ENCODE results near the gene PLA2G10.
A peak's percentile ranks its signal among the peaks of the same experiment; 100 is the strongest.

Gene PLA2G10

DNA sequence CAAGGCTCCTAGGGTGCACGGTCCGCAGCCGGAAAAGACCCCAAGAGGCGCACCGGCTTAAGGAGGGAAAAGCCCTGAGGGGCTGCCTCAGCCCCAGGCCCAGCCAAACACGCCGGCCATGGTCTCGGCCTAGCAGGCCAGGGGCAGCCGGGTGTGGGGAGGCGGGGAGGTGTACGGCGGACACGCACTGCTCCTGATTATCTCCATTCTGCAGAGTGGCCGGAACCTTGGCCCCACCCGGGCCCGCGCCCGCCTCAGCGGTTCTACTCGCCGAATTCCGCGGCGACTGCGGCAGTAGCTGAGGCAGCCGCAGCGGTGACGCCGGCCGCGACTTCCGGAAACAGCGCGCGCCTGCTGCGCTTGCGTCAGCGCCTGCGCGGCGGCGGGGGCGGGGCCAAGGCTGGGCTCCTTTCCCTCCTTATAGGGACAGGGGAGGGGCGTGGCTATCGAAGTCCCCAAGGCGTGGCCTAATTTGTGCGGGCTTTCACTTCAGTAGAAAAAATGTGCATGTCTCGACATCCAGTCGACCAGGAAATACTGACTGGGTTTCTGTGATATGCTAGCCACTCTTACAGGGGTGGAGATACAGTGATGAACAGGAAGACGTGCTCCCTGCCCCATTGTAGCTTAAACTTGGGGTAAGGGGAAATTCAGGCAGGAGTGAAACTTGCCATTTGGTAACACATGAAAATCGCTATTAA is 64.0 kb downstream of the PLA2G10 start, which contains the start of gene PARN:
PARN (minus strand) TSS at position 342 of the 701 bp plus-strand sequence; CDS start at position 207, 135 bp downstream.
- TF ChIP-seq EP300 (IDR thresholded peaks at IDR 0.05; ENCODE audit: borderline replicate concordance) (no peak), NFIC (IDR thresholded peaks at IDR 0.05) (no peak), FOXM1 (IDR thresholded peaks at IDR 0.05; ENCODE audit: borderline replicate concordance, low read depth) (no peak), RAD21 (IDR thresholded peaks at IDR 0.05; ENCODE audit: low read depth) (no peak), EGR1 (IDR thresholded peaks at IDR 0.05) (no peak), YY1 (IDR thresholded peaks at IDR 0.05; ENCODE audit: low read depth) (0 out of 2 replicates have a peak, but pooled peaks have one; percentile 16), TCF12 (IDR thresholded peaks at IDR 0.05; ENCODE audit: low read depth) (no peak; the same call in 1 of the 2 replicates), TAF1 (IDR thresholded peaks at IDR 0.05; ENCODE audit: low read depth) (peak; percentile 63), CREB1 (IDR thresholded peaks at IDR 0.05; ENCODE audit: low read depth) (peak; percentile 58; the same call in 1 of the 2 replicates), CEBPB (IDR thresholded peaks at IDR 0.05) (no peak), TEAD4 (IDR thresholded peaks at IDR 0.05) (no peak), ZBTB7A (IDR thresholded peaks at IDR 0.05; ENCODE audit: low read depth) (0 out of 2 replicates have a peak, but pooled peaks have one; percentile 54)
- TF ChIP-seq, protein P1, sequence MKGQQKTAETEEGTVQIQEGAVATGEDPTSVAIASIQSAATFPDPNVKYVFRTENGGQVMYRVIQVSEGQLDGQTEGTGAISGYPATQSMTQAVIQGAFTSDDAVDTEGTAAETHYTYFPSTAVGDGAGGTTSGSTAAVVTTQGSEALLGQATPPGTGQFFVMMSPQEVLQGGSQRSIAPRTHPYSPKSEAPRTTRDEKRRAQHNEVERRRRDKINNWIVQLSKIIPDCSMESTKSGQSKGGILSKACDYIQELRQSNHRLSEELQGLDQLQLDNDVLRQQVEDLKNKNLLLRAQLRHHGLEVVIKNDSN (IDR thresholded peaks at IDR 0.05) = no peak
- TF ChIP-seq, protein P2, sequence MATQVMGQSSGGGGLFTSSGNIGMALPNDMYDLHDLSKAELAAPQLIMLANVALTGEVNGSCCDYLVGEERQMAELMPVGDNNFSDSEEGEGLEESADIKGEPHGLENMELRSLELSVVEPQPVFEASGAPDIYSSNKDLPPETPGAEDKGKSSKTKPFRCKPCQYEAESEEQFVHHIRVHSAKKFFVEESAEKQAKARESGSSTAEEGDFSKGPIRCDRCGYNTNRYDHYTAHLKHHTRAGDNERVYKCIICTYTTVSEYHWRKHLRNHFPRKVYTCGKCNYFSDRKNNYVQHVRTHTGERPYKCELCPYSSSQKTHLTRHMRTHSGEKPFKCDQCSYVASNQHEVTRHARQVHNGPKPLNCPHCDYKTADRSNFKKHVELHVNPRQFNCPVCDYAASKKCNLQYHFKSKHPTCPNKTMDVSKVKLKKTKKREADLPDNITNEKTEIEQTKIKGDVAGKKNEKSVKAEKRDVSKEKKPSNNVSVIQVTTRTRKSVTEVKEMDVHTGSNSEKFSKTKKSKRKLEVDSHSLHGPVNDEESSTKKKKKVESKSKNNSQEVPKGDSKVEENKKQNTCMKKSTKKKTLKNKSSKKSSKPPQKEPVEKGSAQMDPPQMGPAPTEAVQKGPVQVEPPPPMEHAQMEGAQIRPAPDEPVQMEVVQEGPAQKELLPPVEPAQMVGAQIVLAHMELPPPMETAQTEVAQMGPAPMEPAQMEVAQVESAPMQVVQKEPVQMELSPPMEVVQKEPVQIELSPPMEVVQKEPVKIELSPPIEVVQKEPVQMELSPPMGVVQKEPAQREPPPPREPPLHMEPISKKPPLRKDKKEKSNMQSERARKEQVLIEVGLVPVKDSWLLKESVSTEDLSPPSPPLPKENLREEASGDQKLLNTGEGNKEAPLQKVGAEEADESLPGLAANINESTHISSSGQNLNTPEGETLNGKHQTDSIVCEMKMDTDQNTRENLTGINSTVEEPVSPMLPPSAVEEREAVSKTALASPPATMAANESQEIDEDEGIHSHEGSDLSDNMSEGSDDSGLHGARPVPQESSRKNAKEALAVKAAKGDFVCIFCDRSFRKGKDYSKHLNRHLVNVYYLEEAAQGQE (IDR thresholded peaks at IDR 0.05; ENCODE audit: low read depth) = no peak
- TF ChIP-seq, protein P3, sequence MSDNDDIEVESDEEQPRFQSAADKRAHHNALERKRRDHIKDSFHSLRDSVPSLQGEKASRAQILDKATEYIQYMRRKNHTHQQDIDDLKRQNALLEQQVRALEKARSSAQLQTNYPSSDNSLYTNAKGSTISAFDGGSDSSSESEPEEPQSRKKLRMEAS (IDR thresholded peaks at IDR 0.05) = peak; percentile 83

DNA sequence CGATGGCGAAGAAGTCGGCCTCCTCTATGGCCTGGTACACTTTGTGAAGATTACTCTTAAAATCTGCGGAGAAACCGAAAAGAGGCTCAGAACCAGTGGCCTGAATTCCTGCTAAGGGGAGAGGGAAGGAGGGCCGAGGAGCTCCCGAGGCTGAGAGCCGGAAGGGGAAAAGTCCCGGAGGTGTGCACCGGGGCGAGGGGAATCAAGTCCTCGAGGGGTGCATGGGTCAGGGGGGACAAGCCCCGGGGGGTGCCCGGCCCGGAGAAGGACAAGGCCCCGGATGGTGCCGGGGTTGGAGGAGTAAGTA is 64.5 kb downstream of the PLA2G10 start:
- TF ChIP-seq, protein P2 (IDR thresholded peaks at IDR 0.05; ENCODE audit: low read depth) = no peak
- TF ChIP-seq RAD21 (IDR thresholded peaks at IDR 0.05; ENCODE audit: low read depth) (no peak), EP300 (IDR thresholded peaks at IDR 0.05; ENCODE audit: borderline replicate concordance) (no peak), CEBPB (IDR thresholded peaks at IDR 0.05) (no peak), TCF12 (IDR thresholded peaks at IDR 0.05; ENCODE audit: low read depth) (no peak), TAF1 (IDR thresholded peaks at IDR 0.05; ENCODE audit: low read depth) (no peak), FOXM1 (IDR thresholded peaks at IDR 0.05; ENCODE audit: borderline replicate concordance, low read depth) (no peak), YY1 (IDR thresholded peaks at IDR 0.05; ENCODE audit: low read depth) (no peak), ZBTB7A (IDR thresholded peaks at IDR 0.05; ENCODE audit: low read depth) (no peak; the same call in 1 of the 2 replicates), TEAD4 (IDR thresholded peaks at IDR 0.05) (no peak), NFIC (IDR thresholded peaks at IDR 0.05) (no peak), EGR1 (IDR thresholded peaks at IDR 0.05) (no peak), CREB1 (IDR thresholded peaks at IDR 0.05; ENCODE audit: low read depth) (no peak)
- TF ChIP-seq, protein P1 (IDR thresholded peaks at IDR 0.05) = no peak
- TF ChIP-seq, protein P3 (IDR thresholded peaks at IDR 0.05) = no peak

DNA sequence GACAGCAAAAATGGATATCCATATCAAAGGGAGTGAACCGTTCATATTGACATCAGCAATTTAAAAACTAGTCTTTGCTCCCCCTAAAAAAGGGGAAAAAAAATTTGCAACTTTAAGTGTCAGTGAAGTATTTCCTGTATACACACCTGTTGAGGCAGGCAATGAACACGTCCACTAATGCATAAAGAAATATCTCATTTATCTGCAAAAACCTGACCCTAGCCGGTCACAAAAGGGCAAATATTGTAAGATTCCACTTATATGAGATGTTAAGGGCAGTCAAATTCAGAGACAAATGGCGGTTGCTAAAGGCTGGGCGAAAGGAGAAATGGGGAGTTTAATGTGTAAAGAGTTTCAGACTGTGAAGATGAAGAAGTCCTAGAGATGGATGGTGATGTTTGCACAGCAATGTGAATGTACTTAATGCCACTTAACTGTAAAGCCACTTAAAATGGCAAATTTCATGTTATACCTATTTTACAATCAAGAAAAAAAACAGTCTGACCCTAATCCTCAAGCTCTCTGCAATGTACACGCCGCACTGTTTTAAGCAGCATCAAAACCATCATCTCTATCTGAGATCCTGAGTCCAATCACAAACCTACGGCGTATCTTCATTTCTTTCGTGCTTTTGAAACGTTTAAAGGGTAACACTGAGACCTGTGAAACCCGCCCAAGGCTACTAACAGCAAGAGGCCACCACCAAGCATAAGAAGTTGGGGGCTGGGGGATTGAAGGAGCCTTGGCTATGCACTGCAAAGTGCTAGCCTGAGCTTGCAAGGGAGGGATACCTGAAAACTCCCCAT is 65.1 kb downstream of the PLA2G10 start:
- TF ChIP-seq, protein P2 (IDR thresholded peaks at IDR 0.05; ENCODE audit: low read depth) = no peak
- TF ChIP-seq CREB1 (IDR thresholded peaks at IDR 0.05; ENCODE audit: low read depth) (no peak), RAD21 (IDR thresholded peaks at IDR 0.05; ENCODE audit: low read depth) (no peak), FOXM1 (IDR thresholded peaks at IDR 0.05; ENCODE audit: borderline replicate concordance, low read depth) (no peak), YY1 (IDR thresholded peaks at IDR 0.05; ENCODE audit: low read depth) (no peak), EGR1 (IDR thresholded peaks at IDR 0.05) (no peak), CEBPB (IDR thresholded peaks at IDR 0.05) (no peak), EP300 (IDR thresholded peaks at IDR 0.05; ENCODE audit: borderline replicate concordance) (no peak), ZBTB7A (IDR thresholded peaks at IDR 0.05; ENCODE audit: low read depth) (no peak)
- TF ChIP-seq, protein P3 (IDR thresholded peaks at IDR 0.05) = no peak
- TF ChIP-seq, protein P1 (IDR thresholded peaks at IDR 0.05) = no peak
